Stimulated activated naive CD4-positive, alpha-beta T cell treated with Interleukin-2 at 50 U/mL for 16 hours (primary cell): ENCODE data around the gene HSP90AB1.

ENCODE experiments used
- DNase-seq: peaks from one replicate; lab custom pipeline; 2025; lab: John Stamatoyannopoulos, UW

The HSP90AB1 gene

GRCh38 chr6:44235891-44236516 lies 10.9 kb upstream of the HSP90AB1 start:
- no peak for DNase-seq

GRCh38 chr6:44237021-44237812 lies 9.7 kb upstream of the HSP90AB1 start:
- peak; percentile 64 for DNase-seq

- peak; percentile 75 for DNase-seq
Observed at GRCh38 chr6:44237813-44238433, 9.0 kb upstream of the HSP90AB1 start.

GRCh38 chr6:44238687-44239350 lies 8.1 kb upstream of the HSP90AB1 start:
- DNase-seq = no peak

- no peak for DNase-seq
Observed at GRCh38 chr6:44243345-44243744, 3.6 kb upstream of the HSP90AB1 start.

- DNase-seq = no peak
Observed at GRCh38 chr6:44245391-44245911, 1.4 kb upstream of the HSP90AB1 start.

GRCh38 chr6:44245912-44246662 lies 814 bp upstream of the HSP90AB1 start:
- peak; percentile 81 for DNase-seq

GRCh38 chr6:44247338-44248302 lies 719 bp downstream of the HSP90AB1 start:
- peak; percentile 88 for DNase-seq

GRCh38 chr6:44248579-44248978 lies 1.7 kb downstream of the HSP90AB1 start:
- no peak for DNase-seq

GRCh38 chr6:44249082-44249748 lies 2.3 kb downstream of the HSP90AB1 start:
- DNase-seq = no peak

GRCh38 chr6:44250067-44250717 lies 3.3 kb downstream of the HSP90AB1 start:
- DNase-seq = no peak

- DNase-seq = no peak
Observed at GRCh38 chr6:44250718-44251123, 3.8 kb downstream of the HSP90AB1 start.

- no peak for DNase-seq
Observed at GRCh38 chr6:44251576-44252524, 4.9 kb downstream of the HSP90AB1 start.

GRCh38 chr6:44253307-44254101 lies 6.6 kb downstream of the HSP90AB1 start:
- peak; percentile 43 for DNase-seq

- no peak for DNase-seq
Observed at GRCh38 chr6:44254191-44255104, 7.5 kb downstream of the HSP90AB1 start.
